Measurements from ENCODE around the gene TNFAIP8.

Gene TNFAIP8

DNA sequence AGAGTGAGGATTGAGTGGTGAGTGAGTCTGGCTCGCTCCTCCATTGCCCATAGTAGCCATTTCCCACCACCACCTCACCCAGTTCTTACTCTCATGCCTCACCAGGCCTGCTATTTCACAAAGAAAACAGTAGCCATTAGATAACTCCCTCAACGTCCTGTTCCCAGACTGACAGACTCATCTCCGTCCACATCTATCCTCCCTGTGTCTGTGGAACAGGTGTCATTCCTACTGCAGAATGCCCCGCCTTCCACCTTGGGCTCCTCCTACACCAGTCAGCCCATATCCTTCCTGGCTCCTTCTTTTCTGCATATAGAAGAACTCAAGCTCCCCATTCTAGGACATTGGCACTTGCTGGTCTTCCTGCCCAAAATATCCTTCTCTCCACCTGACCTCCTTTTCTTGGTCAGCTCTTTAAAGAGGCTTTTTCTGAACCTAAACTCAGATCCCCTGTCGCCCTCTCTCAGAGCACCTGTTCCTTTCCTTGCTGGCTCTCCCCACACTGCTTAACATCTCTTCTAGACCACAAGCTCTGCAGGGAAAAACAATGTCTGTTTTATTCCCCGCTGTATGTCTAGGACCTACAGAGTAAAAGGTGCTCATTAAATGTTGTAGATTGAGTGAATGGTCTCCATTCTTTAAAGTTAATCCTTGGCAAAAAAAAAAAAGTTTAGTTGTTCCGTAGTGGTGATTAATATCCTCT lies 3.2 kb downstream of the TNFAIP8 start:
- peaks cover 77 to 89% of the 10 kb centered on the region in 2 donors for H3K4me1 Mint-ChIP-seq (ENCODE audit: low read depth in 2 of 2)
- DNase-seq = no peak
- no peaks in the 10 kb centered on the region for H3K27me3 Mint-ChIP-seq
- no peak for ATAC-seq (replicated peaks)
- peak overlapping the region; percentile 94 to 96 for H3K4me3 Mint-ChIP-seq
- peaks cover 20% of the 10 kb centered on the region for H3K36me3 Mint-ChIP-seq (ENCODE audit: insufficient read depth)
- peak overlapping the region; percentile 90 to 97 for H3K27ac Mint-ChIP-seq
- no peaks in the 10 kb centered on the region for H3K9me3 Mint-ChIP-seq

DNA sequence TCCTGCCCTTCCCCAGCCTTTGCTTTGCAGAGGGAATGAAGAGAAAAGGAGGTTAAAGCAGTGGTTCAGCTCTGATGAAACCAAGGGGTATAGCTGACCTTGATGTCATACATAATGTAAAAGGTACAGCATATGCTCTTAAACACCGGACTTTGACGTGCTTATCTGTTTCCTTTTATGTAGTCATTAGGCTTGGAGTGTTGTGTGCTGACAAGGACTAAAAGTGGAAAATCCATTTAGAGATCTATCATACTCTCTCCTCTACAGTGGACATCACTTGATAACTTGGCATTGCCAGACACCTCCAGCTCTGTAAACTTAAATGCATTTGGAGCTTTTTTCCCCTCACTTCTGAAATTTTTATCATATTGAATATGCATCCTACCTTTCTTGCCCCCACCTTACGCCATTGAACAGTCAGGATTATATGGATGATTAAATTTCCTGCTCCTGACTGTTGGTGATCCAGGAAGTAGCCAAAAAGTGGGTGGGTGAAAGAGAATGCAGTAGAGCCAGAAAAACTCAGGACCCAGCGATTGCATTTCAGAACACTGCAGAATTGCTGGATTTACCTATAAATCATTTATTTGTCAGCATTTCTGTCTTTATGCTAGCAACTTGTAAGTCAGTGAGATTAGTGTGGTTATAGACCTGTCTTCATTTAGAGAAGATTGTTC lies 4.1 kb downstream of the TNFAIP8 start:
- peaks cover 75 to 92% of the 10 kb centered on the region in 2 donors for H3K4me1 Mint-ChIP-seq (ENCODE audit: low read depth in 2 of 2)
- no peaks in the 10 kb centered on the region for H3K27me3 Mint-ChIP-seq
- peaks cover 20% of the 10 kb centered on the region for H3K36me3 Mint-ChIP-seq (ENCODE audit: insufficient read depth)
- no peaks in the 10 kb centered on the region for H3K9me3 Mint-ChIP-seq
- DNase-seq (no peak), ATAC-seq (replicated peaks) (no peak)
- peak overlapping the region; percentile 90 to 97 for H3K27ac Mint-ChIP-seq
- H3K4me3 Mint-ChIP-seq = peak overlapping the region; percentile 94 to 96

DNA sequence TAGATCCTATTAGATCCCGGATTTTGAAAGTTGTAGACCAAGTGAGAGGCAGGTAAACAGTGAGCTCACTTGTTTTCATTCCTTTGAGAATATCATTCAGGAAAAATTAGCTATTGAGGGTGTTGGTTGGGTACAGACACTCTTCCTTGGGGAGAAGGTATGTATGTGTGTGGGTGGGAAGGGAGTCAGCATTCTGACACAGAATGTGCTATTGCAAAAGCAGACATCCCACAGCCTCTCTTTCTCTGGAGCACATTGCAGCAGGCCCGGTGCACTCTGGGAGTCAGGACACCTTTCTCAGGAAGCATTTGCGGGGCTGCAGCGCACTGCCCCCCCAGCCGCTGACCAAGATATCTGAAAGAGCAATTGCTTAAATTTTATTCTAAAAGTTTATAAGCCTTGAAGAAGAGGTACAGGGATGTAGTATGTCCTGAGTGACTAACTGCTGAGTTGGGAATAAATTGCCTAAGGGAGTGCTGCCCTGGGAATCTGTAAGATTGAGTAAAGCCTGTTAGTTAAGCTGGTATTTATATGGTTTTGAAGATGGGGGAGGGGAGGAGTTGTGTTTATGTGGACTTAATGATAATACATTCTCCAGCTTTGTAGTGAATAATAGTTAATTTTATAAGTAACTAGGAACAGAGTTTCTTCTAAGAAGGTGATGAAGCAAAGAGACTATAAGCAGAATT lies 5.2 kb downstream of the TNFAIP8 start:
- Mint-ChIP-seq H3K9me3 (no peaks in the 10 kb centered on the region), H3K27me3 (no peaks in the 10 kb centered on the region), H3K36me3 (ENCODE audit: insufficient read depth) (peaks cover 25% of the 10 kb centered on the region)

DNA sequence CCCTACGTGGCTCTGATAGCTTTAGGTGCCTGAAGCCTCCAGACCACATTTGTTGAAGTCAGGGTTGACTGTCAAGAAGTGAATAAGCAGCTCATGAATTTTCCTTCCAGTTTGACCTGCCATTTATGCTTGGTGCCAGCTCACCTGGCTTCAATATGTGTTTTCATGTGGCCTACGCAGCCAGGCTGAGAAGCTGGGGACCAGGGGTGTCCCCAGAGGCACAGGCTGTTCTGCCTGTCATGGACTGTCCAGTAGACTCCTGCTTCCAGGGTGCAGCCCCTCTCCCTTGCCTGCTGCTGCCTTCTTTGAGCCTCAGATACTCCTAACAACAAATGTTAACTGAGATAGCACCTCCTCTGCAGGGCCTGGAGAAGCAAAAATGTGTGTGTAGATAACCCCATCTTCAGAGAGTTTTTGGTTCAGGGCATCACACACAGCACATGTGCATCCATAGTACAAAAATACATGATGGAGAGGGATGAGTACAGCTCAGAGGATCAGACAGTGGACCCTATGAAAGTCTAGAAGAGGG lies 5.8 kb downstream of the TNFAIP8 start:
- Mint-ChIP-seq H3K27ac (peak overlapping the region; percentile 90 to 97), H3K36me3 (ENCODE audit: insufficient read depth) (peaks cover 23% of the 10 kb centered on the region), H3K9me3 (no peaks in the 10 kb centered on the region), H3K4me3 (peak overlapping the region in 1 of 2 donors; percentile 50), H3K27me3 (no peaks in the 10 kb centered on the region), H3K4me1 (ENCODE audit: low read depth in 2 of 2) (peaks cover 83 to 96% of the 10 kb centered on the region in 2 donors)
- DNase-seq (no peak), ATAC-seq (replicated peaks) (no peak)

More for the DNA sequence above, 5.2 kb downstream of the TNFAIP8 start:
- H3K27ac Mint-ChIP-seq = peak overlapping the region; percentile 90 to 97
- DNase-seq = no peak
- H3K4me3 Mint-ChIP-seq = peak overlapping the region; percentile 24 to 96
- peaks cover 82 to 96% of the 10 kb centered on the region in 2 donors for H3K4me1 Mint-ChIP-seq (ENCODE audit: low read depth in 2 of 2)
- ATAC-seq (replicated peaks) = no peak

DNA sequence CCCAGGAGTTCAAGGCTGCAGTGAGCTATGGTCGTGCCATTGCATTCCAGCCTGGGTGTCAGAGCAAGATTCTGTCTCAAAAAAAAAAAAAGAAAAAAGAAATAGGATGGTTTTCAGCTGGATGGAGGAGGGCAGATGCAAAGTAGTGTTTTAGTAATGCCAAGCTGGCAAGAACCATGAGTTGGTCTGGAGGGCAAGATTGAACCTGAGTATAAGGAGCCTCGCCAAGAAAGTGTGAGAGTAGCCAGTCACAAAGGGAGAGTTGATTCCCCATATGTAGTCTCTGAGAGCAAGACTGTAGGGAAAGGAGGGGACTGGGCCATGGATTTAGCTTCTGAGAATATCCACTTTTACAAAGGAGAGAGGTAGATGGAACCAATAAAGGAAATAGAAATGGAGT lies 6.9 kb downstream of the TNFAIP8 start:
- DNase-seq (no peak), ATAC-seq (replicated peaks) (no peak)
- H3K4me1 Mint-ChIP-seq (ENCODE audit: low read depth in 2 of 2) = peaks cover 80 to 96% of the 10 kb centered on the region in 2 donors
- peaks cover 22% of the 10 kb centered on the region for H3K36me3 Mint-ChIP-seq (ENCODE audit: insufficient read depth)
- peak overlapping the region; percentile 90 to 97 for H3K27ac Mint-ChIP-seq
- peak overlapping the region; percentile 2 to 50 for H3K4me3 Mint-ChIP-seq
- H3K9me3 Mint-ChIP-seq = no peaks in the 10 kb centered on the region
- H3K27me3 Mint-ChIP-seq = no peaks in the 10 kb centered on the region

DNA sequence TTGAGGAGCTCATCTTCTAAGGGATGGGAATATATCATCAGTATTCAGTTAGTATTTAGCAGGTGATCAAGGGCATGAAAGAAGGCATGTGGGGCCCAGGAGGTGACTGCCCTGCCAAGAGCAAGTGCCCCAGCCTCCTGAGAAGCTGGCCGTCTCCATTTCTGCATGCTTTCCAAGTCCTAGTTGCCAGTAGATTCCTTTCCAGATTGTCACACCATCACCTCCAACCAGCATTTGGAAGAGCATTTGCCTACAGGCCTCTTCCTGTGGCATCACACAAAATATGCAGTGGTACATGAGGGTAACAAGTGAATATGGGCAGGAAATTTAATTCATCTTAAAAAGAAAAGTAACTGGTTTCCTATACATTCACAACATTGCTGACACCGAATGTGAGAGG lies 7.5 kb downstream of the TNFAIP8 start:
- Mint-ChIP-seq H3K27me3 (no peaks in the 10 kb centered on the region), H3K9me3 (no peaks in the 10 kb centered on the region), H3K36me3 (ENCODE audit: insufficient read depth) (peaks cover 26% of the 10 kb centered on the region), H3K4me1 (ENCODE audit: low read depth in 2 of 2) (peaks cover 81 to 96% of the 10 kb centered on the region in 2 donors), H3K27ac (peak overlapping the region; percentile 90 to 97), H3K4me3 (peak overlapping the region; percentile 2 to 50)
- no peak for DNase-seq
- peak; percentile 35 for ATAC-seq (replicated peaks)

DNA sequence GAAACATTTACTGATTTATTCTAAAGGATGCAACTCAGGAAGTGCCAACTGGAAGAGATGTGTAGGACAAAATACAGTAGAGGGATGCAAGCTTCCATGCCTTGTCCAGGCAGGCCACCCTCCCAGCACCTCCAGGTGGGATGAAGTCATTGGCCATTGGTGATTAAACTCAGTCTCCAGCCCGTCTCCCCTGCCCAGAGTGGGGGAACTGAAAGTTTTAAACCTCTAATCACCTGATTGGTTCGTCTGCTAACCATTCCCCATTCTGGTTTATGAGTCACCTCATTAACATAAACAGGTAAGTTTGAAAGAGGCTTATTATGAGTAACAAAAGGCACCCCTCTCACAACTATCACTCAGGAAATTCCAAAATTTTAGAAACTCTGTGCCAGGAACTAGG lies 8.1 kb downstream of the TNFAIP8 start:
- Mint-ChIP-seq H3K27me3 (no peaks in the 10 kb centered on the region), H3K4me3 (peak overlapping the region in 1 of 2 donors; percentile 50), H3K9me3 (no peaks in the 10 kb centered on the region), H3K4me1 (ENCODE audit: low read depth in 2 of 2) (peaks cover 79 to 96% of the 10 kb centered on the region in 2 donors), H3K36me3 (ENCODE audit: insufficient read depth) (peaks cover 28% of the 10 kb centered on the region), H3K27ac (peak overlapping the region; percentile 90 to 97)
- no peak for ATAC-seq (replicated peaks)
- DNase-seq = no peak

DNA sequence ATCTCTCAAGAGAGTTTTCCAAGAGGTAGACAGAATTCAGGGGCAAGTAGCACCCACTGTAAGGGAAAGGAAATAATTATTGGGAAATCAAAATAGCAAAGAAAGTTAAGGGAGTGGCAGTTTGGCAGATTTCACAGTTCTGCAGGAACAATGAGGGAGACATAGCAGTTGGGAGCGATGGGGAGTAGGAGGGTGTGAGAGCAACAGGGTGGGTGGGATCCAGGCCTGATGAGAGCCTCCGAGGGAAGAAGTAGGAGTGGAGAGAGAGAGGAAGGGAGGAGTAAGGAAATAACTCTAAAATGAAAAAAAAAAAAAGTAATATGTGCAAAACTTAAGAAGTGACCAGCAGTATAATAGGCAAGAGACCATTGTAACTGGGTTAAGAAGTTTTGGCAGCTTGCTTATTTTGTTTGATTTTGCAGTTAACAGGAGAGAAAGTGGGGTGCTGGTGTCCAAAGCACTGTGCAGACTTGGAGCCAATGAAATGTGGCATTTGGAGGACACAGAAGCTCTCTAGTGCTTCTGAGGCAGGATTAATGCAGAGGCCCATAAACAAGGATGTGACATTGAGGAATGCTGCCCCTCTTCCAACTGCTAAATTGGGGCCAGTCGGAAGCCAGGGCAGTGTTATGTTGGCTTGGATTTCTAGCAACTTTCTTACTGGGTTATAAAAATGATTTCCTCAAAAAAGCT lies 10.2 kb downstream of the TNFAIP8 start:
- DNase-seq = no peak
- H3K27ac Mint-ChIP-seq = peak overlapping the region; percentile 95 to 97
- H3K9me3 Mint-ChIP-seq = no peaks in the 10 kb centered on the region
- no peaks in the 10 kb centered on the region for H3K27me3 Mint-ChIP-seq
- ATAC-seq (replicated peaks) = no peak
- H3K4me1 Mint-ChIP-seq (ENCODE audit: low read depth in 2 of 2) = peaks cover 66 to 88% of the 10 kb centered on the region in 2 donors
- peak overlapping the region; percentile 8 to 72 for H3K4me3 Mint-ChIP-seq
- peaks cover 18% of the 10 kb centered on the region for H3K36me3 Mint-ChIP-seq (ENCODE audit: insufficient read depth)

DNA sequence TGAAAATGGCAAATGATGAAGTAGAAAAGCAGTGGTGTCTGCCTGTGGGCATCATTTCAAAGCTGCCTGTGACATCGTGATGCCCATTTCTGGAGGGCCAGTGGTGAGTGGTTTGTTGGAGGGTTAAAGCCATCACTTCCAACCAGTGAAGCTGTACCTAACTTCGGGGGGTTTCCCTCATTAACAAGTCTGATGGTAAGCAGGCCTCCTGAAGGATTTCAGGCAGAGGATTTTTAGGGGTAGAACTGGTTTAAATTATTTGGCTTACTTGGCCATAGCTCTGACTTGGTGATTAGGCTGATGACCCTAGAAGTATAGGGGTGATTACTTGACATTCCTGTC lies 10.7 kb downstream of the TNFAIP8 start:
- Mint-ChIP-seq H3K4me3 (peak overlapping the region; percentile 8 to 72), H3K27me3 (no peaks in the 10 kb centered on the region), H3K9me3 (no peaks in the 10 kb centered on the region), H3K27ac (peak overlapping the region; percentile 95 to 97), H3K36me3 (ENCODE audit: insufficient read depth) (peaks cover 14% of the 10 kb centered on the region), H3K4me1 (ENCODE audit: low read depth in 2 of 2) (peaks cover 64 to 88% of the 10 kb centered on the region in 2 donors)
- DNase-seq = no peak
- peak; percentile 59 for ATAC-seq (replicated peaks)

DNA sequence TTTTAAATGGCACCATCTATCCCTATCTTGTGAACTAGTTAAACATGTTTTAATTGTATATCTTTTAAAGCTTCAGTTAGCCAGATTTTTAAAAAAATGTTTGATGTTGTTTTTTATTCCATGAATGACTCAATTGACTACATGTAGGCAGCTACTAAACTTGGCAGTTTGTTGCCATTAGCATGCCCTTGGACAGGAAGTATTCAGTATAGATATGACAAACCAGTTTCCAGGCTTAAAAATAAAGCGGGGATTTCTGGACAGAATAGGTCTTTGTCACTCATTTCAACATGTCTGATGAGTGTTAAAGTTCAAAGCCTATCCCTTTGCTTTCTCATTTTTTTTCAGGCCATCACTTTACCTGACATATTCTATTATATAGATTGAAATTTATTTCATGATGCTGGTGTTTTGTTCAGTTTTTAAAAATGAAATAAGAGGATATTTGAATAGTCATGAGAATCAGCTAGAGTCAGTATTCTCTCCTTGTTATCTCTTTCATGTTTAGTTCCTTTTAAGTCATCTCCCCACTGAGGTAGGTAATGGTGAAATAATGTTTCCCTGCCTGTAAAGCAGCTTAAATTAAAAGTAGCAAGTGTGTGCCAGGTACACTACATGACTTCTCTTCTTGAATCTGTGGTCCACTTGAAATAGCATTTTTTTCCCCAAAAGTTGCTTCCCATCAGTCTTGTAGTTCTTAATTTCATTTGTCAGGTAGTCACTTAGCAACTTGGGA lies 11.9 kb downstream of the TNFAIP8 start:
- Mint-ChIP-seq H3K4me3 (peak overlapping the region; percentile 68 to 72), H3K4me1 (ENCODE audit: low read depth in 2 of 2) (peaks cover 53 to 79% of the 10 kb centered on the region in 2 donors), H3K27me3 (no peaks in the 10 kb centered on the region), H3K9me3 (no peaks in the 10 kb centered on the region), H3K36me3 (ENCODE audit: insufficient read depth) (peaks cover 20% of the 10 kb centered on the region), H3K27ac (peak overlapping the region; percentile 95 to 97)
- DNase-seq (no peak), ATAC-seq (replicated peaks) (peak; percentile 48)

DNA sequence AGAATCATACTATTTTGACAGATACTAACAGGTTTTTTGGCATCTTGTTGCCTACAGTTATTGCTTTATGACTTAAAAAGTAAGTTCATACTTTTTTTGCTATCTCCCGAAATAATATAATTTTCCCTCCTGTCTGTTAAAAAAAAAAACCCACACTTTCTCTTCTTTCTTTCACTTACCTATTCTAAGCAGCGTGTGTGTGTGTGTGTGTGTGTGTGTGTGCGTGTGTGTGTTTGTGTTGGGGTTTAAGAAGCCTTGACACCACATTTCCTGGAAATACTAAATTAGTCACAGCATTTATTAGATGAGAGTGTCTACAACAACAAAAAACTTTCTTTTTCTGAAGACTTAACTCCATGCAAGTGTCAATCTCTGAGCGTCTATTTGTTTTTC lies 12.4 kb downstream of the TNFAIP8 start:
- H3K4me3 Mint-ChIP-seq = peak overlapping the region; percentile 68 to 72
- no peaks in the 10 kb centered on the region for H3K9me3 Mint-ChIP-seq
- peaks cover 51 to 78% of the 10 kb centered on the region in 2 donors for H3K4me1 Mint-ChIP-seq (ENCODE audit: low read depth in 2 of 2)
- H3K27me3 Mint-ChIP-seq = no peaks in the 10 kb centered on the region
- peak overlapping the region; percentile 95 to 97 for H3K27ac Mint-ChIP-seq
- ATAC-seq (replicated peaks) (peak; percentile 61), DNase-seq (no peak)
- H3K36me3 Mint-ChIP-seq (ENCODE audit: insufficient read depth) = peaks cover 24% of the 10 kb centered on the region

DNA sequence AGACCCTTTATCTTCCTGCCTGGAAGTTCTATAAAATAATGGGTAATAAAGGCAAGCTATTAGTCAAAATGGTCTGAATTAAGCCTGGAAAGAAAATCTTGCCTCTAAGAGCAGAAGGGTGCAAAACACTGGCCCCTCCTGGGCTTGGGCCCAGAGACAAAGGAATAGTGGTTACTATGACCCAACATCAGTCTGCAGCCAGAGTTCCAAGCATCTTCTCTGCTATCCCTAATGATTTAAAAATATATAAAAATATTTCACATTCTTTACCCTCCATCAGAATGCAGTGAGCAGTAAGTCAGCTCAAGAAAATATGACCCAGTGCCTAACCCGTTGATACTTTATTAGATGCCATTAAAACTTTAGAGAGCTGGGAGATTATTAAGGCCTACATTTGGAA lies 14.7 kb downstream of the TNFAIP8 start:
- DNase-seq = no peak
- H3K4me1 Mint-ChIP-seq (ENCODE audit: low read depth in 2 of 2) = peaks cover 50 to 67% of the 10 kb centered on the region in 2 donors
- peak overlapping the region in 1 of 2 donors; percentile 95 for H3K27ac Mint-ChIP-seq
- no peak overlapping the region for H3K4me3 Mint-ChIP-seq
- no peaks in the 10 kb centered on the region for H3K27me3 Mint-ChIP-seq
- H3K9me3 Mint-ChIP-seq = no peaks in the 10 kb centered on the region
- no peak for ATAC-seq (replicated peaks)
- H3K36me3 Mint-ChIP-seq (ENCODE audit: insufficient read depth) = peaks cover 37% of the 10 kb centered on the region

Data from effector memory CD8-positive, alpha-beta T cell (primary cell).